GM13977 (cell line): Measurements from ENCODE around the gene CAMTA1.

Source experiments
- DNase-seq: peaks from one replicate; pipeline ENCODE4 v3.0.0; 2012; ENCODE audit warnings: low spot score
- CTCF ChIP-seq: IDR thresholded peaks from 2 replicates; pipeline ENCODE4 v1.5.1; 2012; ENCODE audit warnings: mild to moderate bottlenecking, control low read depth; ENCODE audit not compliant: insufficient read depth; ENCODE audit errors: extremely low read depth, missing control alignments
- in situ Hi-C: fragments of 300-500 bp; cut with MboI; formaldehyde crosslinking; loops from one replicate; pipeline ENCODE4 v1.12.0; 2022; ENCODE audit warnings: low sequenced_read_pairs, low pct_unique_long_range_greater_than_20kb, mixed read lengths, inconsistent platforms; ENCODE audit not compliant: unreplicated experiment

The CAMTA1 gene

GRCh38 chr1:6861075-6861724 is 75.9 kb downstream of the CAMTA1 start:
- in situ Hi-C loops, result no loop called here

DNA sequence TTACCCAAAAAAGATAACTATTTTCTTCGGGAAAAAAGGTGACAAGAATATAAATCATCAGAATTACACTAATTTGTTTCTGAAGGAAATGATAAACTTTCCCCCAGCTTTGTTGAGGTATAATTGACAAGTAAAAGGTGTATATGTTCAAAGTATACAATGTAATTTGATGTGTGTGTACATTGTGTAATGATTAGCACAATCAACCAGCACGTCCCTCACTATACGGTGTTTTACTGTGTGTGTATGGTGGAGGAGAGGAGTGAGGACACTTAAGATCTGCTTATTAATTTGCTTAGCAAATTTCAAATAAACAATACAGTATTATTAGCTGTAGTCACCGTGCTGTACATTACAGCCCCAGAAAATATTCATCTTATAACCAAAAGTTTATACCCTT is 77.7 kb downstream of the CAMTA1 start:
- no peak for TF ChIP-seq CTCF
- in situ Hi-C loops, result no loop called here
- DNase-seq, result no peak

More at GRCh38 chr1:6861075-6861724, 75.9 kb downstream of the CAMTA1 start:
- TF ChIP-seq CTCF, result no peak
- DNase-seq, result no peak

DNA sequence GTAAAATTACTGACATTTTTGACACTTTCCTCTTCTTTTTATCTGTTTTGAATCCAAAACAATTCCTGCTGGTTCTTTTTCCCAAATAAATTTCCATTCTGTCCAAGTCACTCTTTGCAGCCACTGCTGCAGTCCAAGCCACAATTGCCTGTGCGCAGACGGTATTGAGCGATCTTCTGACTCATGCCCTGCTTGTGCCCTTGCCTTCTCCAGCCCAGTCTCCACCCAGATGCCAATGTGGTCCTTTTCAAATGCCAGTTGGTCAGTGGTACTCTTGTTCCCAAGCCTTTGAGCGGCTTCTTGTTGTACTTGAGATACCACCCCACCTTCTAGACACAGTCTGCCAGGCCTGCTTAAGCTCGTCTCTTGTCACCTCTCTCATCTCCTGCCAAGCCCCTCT is 78.9 kb downstream of the CAMTA1 start:
- no peak for TF ChIP-seq CTCF
- in situ Hi-C loops, result no loop called here
- no peak for DNase-seq

GRCh38 chr1:6866825-6867224 is 81.6 kb downstream of the CAMTA1 start:
- in situ Hi-C loops, result no loop called here
- no peak for TF ChIP-seq CTCF

DNA sequence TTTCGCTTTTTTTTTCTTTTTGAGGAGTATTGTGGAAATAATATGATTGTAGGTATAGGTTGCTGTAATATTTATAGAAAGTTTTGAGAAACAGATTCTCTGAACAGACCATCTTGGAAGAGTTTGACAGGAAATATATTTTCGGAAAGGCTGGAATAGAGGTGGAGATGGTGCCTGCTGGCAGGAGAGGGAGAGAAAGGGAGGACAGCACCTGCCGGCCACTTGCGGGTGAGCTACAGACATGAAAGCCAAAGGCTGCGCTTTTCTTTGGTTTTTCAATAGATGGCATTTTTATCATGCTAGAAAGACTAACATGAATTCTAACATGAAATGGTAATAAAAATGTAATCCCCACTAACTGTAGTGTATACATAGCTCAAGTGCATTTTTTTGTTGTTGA is 82.1 kb downstream of the CAMTA1 start:
- no peak for DNase-seq
- TF ChIP-seq CTCF, result no peak
- in situ Hi-C loops, result no loop called here

More at GRCh38 chr1:6866825-6867224, 81.6 kb downstream of the CAMTA1 start:
- no peak for DNase-seq

DNA sequence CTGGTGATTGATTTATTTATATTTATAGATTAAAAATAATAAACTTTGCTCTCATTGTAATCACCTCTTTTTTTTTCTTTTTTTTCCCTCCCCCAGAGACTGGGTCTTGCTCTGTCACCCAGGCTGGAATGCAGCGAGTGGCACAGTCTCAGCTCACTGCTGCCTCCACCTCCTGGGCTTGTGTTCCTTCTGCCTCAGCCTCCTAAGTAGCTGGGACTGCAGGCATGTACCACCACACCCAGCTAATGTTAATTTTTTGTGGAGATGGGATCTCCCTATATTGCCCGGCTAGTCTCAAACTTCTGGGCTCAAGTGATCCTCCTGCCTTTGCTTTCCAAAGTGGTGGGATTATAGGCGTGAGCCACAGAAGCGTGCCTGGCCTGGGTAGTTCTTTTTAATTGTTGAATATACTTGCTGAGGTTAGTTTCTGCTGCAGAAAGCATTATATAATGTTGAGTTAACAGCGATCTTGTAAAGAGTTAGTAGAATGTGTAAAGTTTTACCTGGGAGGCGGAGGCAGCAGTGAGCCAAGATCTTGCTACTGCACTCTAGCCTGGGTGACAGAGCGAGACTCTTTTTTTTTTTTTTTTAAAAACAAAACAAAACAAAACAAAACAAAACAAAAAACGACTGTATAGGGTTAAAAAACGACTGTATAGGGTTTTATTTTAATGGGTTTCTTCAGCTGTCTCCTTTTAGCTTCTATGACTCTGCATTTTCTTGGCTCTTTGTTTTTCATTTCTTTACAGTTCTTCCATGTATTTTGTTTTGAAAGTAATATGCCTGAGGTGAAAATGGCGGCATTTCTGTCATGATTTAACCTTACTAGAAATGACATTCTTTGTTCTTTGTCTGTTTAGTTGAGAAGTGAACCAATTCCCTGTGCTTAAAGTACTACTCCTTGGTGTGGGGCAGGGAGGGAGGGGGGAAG is 82.7 kb downstream of the CAMTA1 start:
- no peak for TF ChIP-seq CTCF
- DNase-seq, result no peak
- in situ Hi-C loops, result no loop called here
